SK-N-SH (cell line): ENCODE results near the gene MED27.

ENCODE experiments used
- CTCF ChIP-seq: fragments of 200-600 bp; sonication (generic); IDR thresholded peaks from 2 replicates; pipeline ENCODE4 v1.6.1; 2017; ENCODE audit warnings: antibody characterized with exemption, mild to moderate bottlenecking, moderate library complexity
- EZH2phosphoT487 ChIP-seq: fragments of 200-600 bp; sonication (generic); IDR thresholded peaks from 2 replicates; pipeline ENCODE4 v1.6.1; 2017; ENCODE audit warnings: low read depth, mixed run types, mild to moderate bottlenecking, antibody characterized with exemption, moderate library complexity, borderline replicate concordance
- MAX ChIP-seq: IDR thresholded peaks from 2 replicates; pipeline ENCODE4 v1.4.0; 2012; ENCODE audit warnings: low read depth
- REST ChIP-seq: IDR thresholded peaks from 2 replicates; pipeline ENCODE4 v1.6.1; 2012; ENCODE audit warnings: mild to moderate bottlenecking, low read depth, low read length, moderate library complexity
- SIN3A ChIP-seq: IDR thresholded peaks from 2 replicates; pipeline ENCODE4 v1.6.1; 2012; ENCODE audit warnings: low read depth, mild to moderate bottlenecking, low read length, moderate library complexity, borderline replicate concordance
- TEAD4 ChIP-seq: IDR thresholded peaks from 2 replicates; pipeline ENCODE4 v1.4.0; 2012; ENCODE audit warnings: mild to moderate bottlenecking, borderline replicate concordance; ENCODE audit not compliant: insufficient read depth
- USF2 ChIP-seq: fragments of 150-350 bp; IDR thresholded peaks from 2 replicates; pipeline ENCODE4 v1.6.1; 2017; ENCODE audit warnings: antibody characterized with exemption, low read length, low read depth, borderline replicate concordance

GRCh38 chr9:132109291-132109690 lies 29.6 kb upstream of the MED27 start:
- TF ChIP-seq CTCF (no peak), USF2 (no peak), REST (no peak), MAX (no peak), TEAD4 (no peak), EZH2phosphoT487 (no peak), SIN3A (no peak)
